B cell (primary cell): ENCODE data around the gene TFF1. TPM values are rescaled to one million over a fixed set of nuclear protein-coding genes. Genes with fewer than 3 reads are reported as not detected.
A peak's percentile ranks its signal among the peaks of the same experiment; 100 is the strongest.

Experiments used
- ATAC-seq: fragments of 200-7000 bp; cut with Tn5 transposase; one replicate; pipeline ENCODE4 v1.10.0; 2021; ENCODE audit warnings: low read depth, mild to moderate bottlenecking, moderate number of reproducible peaks, moderate library complexity
- CTCF ChIA-PET: fragments of 350-600 bp; sonication (Branson Sonifier 250); formaldehyde crosslinking; loops from one replicate; lab custom pipeline; 2021; ENCODE audit warnings: antibody characterized with exemption, inconsistent platforms; lab: Charles Lee
- POLR2A ChIA-PET: fragments of 350-600 bp; sonication (Branson Sonifier 250); formaldehyde crosslinking; loops from one replicate; lab custom pipeline; 2021; ENCODE audit warnings: antibody characterized with exemption; lab: Charles Lee
- DNase-seq: peaks from one replicate; pipeline ENCODE4 v3.0.0; 2013
- H2AFZ ChIP-seq: 2 replicates; pipeline ENCODE4 v1.6.1; 2012; ENCODE audit warnings: mild to moderate bottlenecking, low read depth, low read length; ENCODE audit not compliant: insufficient read depth, poor library complexity, severe bottlenecking
- H3K27ac ChIP-seq, 2 donors: 1 replicate in 1 of 2; 2 replicates in 1 of 2; pipeline ENCODE4 v1.5.1; 2012 to 2013; ENCODE audit warnings: low read length in 2 of 2, mild to moderate bottlenecking in 2 of 2, moderate library complexity in 1 of 2
- H3K27me3 ChIP-seq, 4 experiments: fragments of 200-600 bp in 1 of 4; sonication (generic) in 1 of 4; replicated peaks in 1 of 4; 1 replicate in 2 of 4; 2 replicates in 2 of 4; pipeline versions ENCODE4 v1.6.1 to v1.7.0; 2013 to 2016; ENCODE audit warnings: low read length in 3 of 4, mild to moderate bottlenecking in 2 of 4, mixed read lengths in 1 of 4, moderate library complexity in 1 of 4; ENCODE audit not compliant: insufficient read depth in 4 of 4, control insufficient read depth in 3 of 4; ENCODE audit errors: control extremely low read depth in 1 of 4
- H3K36me3 ChIP-seq, 2 experiments: replicated peaks in 1 of 2; 1 replicate in 1 of 2; 2 replicates in 1 of 2; pipeline versions ENCODE4 v1.6.1 to v1.7.1; 2013; ENCODE audit warnings: low read length in 1 of 2; ENCODE audit not compliant: insufficient read depth in 2 of 2, control insufficient read depth in 1 of 2; ENCODE audit errors: control extremely low read depth in 1 of 2, extremely low read depth in 1 of 2
- H3K4me1 ChIP-seq, 2 donors: fragments of 200-600 bp in 1 of 2; sonication (generic) in 1 of 2; 1 replicate in 1 of 2; 2 replicates in 1 of 2; pipeline versions ENCODE4 v1.5.1 to v1.6.1; 2013 to 2017; ENCODE audit warnings: low read length in 2 of 2; ENCODE audit not compliant: control insufficient read depth in 2 of 2, insufficient read depth in 2 of 2
- H3K4me2 ChIP-seq: replicated peaks from 2 replicates; pipeline ENCODE3; 2012; ENCODE audit warnings: mild to moderate bottlenecking, low read depth, low read length; ENCODE audit not compliant: poor library complexity, severe bottlenecking
- H3K4me3 ChIP-seq, 5 experiments: fragments of 200-600 bp in 1 of 5; sonication (generic) in 1 of 5; 1 replicate in 3 of 5; 2 replicates in 2 of 5; pipeline versions ENCODE4 v1.5.1 to v1.7.0; 2011 to 2016; ENCODE audit warnings: low read length in 4 of 5, mild to moderate bottlenecking in 4 of 5, low read depth in 2 of 5, control low read depth in 1 of 5, moderate library complexity in 1 of 5; ENCODE audit not compliant: insufficient read depth in 1 of 5; ENCODE audit errors: control extremely low read depth in 1 of 5, extremely low read depth in 1 of 5
- H3K79me2 ChIP-seq: fragments of 200-600 bp; sonication (generic); one replicate; pipeline ENCODE4 v1.6.0; 2016; ENCODE audit warnings: low read length; ENCODE audit not compliant: control insufficient read depth, insufficient read depth
- H3K9ac ChIP-seq: fragments of 200-600 bp; sonication (generic); 2 replicates; pipeline ENCODE4 v1.6.1; 2017; ENCODE audit warnings: mild to moderate bottlenecking, low read length, moderate library complexity
- H3K9me3 ChIP-seq, 3 donors: one replicate each; pipeline versions ENCODE4 v1.6.1 to v1.7.1; 2013; ENCODE audit warnings: low read length in 2 of 3; ENCODE audit not compliant: control insufficient read depth in 2 of 3, insufficient read depth in 1 of 3; ENCODE audit errors: control extremely low read depth in 1 of 3
- H4K20me1 ChIP-seq: 2 replicates; pipeline ENCODE4 v1.6.0; 2012; ENCODE audit warnings: mild to moderate bottlenecking, low read length; ENCODE audit not compliant: insufficient read depth, control insufficient read depth, poor library complexity, severe bottlenecking
- H3K27ac Mint-ChIP-seq: one replicate; pipeline ENCODE4 v1.8.0; 2021; ENCODE audit warnings: mixed read lengths
- H3K27me3 Mint-ChIP-seq: one replicate; pipeline ENCODE4 v1.8.0; 2021; ENCODE audit warnings: mixed read lengths
- H3K4me1 Mint-ChIP-seq: one replicate; pipeline ENCODE4 v1.8.0; 2021; ENCODE audit warnings: mixed read lengths
- H3K4me3 Mint-ChIP-seq: one replicate; pipeline ENCODE4 v1.8.0; 2021; ENCODE audit warnings: mixed read lengths
- H3K9me3 Mint-ChIP-seq: one replicate; pipeline ENCODE4 v1.8.0; 2022; ENCODE audit warnings: mixed read lengths; ENCODE audit not compliant: insufficient read depth
- CTCF ChIP-seq: fragments of 200-600 bp; IDR thresholded peaks from one replicate; pipeline ENCODE4 v1.8.0; 2022; ENCODE audit warnings: antibody characterized with exemption, mild to moderate bottlenecking
- EZH2 ChIP-seq: IDR thresholded peaks from 2 replicates; pipeline ENCODE4 v1.6.1; 2012; ENCODE audit warnings: borderline replicate concordance, low read depth, mild to moderate bottlenecking, moderate library complexity, low read length; ENCODE audit not compliant: insufficient read depth, poor library complexity, severe bottlenecking
- WGBS: methylation state at CpG from one replicate; pipeline ENCODE4 v1.1.5; 2013; ENCODE audit warnings: missing lambda C conversion rate; ENCODE audit not compliant: insufficient coverage; 5-methylcytosine and 5-hydroxymethylcytosine counted together
- intact Hi-C: fragments of 100-400 bp; cut with micrococcal nuclease; formaldehyde crosslinking; loops from one replicate; pipeline ENCODE4 v1.10.0; 2022
- polyA plus RNA-seq: library from polyadenylated mRNA; depleted of rRNA; stranded (reverse); fragments of >200 nt; gene quantifications from 2 replicates; pipeline ENCODE4 v1.2.3, GENCODE V29; 2012
- total RNA-seq, 2 donors: library from RNA; stranded (reverse); fragments of 120-200 nt in 1 of 2; gene quantifications; 1 replicate in 1 of 2; 2 replicates in 1 of 2; pipeline versions ENCODE4 v1.2.3 to v1.2.4, GENCODE V29; 2013 to 2022

TFF1 gene
- total and polyA plus RNA-seq, 2 donors (not counting 1 experiment from before 2014, with no cell fraction given): not detected

DNA sequence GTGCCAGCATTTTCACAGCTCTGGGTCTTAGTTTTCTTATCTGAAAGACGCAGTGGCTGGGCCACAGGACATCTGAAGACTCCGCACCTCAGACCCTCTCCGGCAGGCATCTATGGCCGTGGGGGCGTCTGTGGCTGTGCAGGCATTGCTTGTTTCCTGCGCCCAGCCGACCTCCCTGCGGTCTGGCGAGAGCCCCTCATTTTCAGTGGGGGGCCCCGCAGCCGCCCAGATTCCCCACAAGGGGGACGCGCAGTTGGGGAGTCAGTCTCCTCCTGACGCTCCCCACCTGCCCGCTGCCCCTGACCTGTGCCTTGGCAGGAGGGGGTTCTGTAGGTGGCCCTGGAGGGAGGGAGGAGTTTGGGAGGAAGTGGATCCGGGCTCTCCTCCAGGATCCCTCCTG, 3.5 kb upstream of the TFF1 start:
- no peak overlapping the region for H3K9ac ChIP-seq
- H3K79me2 ChIP-seq: no peaks in the 10 kb centered on the region
- no peaks in the 10 kb centered on the region for H4K20me1 ChIP-seq
- H3K27me3 ChIP-seq: peaks cover 0 to 6% (median 0%) of the 10 kb centered on the region in 4 experiments
- Mint-ChIP-seq H3K4me1 (no peaks in the 10 kb centered on the region), H3K4me3 (no peak overlapping the region), H3K27ac (no peak overlapping the region), H3K9me3 (no peaks in the 10 kb centered on the region), H3K27me3 (peaks cover 21% of the 10 kb centered on the region)
- POLR2A ChIA-PET: no interaction called here
- H3K4me1 ChIP-seq: no peaks in the 10 kb centered on the region
- no peak overlapping the region for H2AFZ ChIP-seq
- DNase-seq (no peak), ATAC-seq (no peak)
- no peak overlapping the region for H3K27ac ChIP-seq
- intact Hi-C loops: no loop called here
- TF ChIP-seq CTCF (no peak), EZH2 (no peak)
- WGBS: 92% methylated on average over 9 of the region's 16 CpGs
- H3K9me3 ChIP-seq: no peaks in the 10 kb centered on the region
- H3K4me3 ChIP-seq: no peak overlapping the region
- CTCF ChIA-PET: interaction anchor here (1.3 kb wide), 1 partner anchor 166 kb away, joined by 4 read pairs; no protein-coding TSS in a partner anchor
- no peaks in the 10 kb centered on the region for H3K36me3 ChIP-seq
- no peak overlapping the region for H3K4me2 ChIP-seq

GRCh38 chr21:42367367-42368165, 1.2 kb upstream of the TFF1 start:
- H3K4me3 Mint-ChIP-seq: no peak overlapping the region
- no peak for TF ChIP-seq EZH2
- no peak for TF ChIP-seq CTCF

More at GRCh38 chr21:42367367-42368165, 1.2 kb upstream of the TFF1 start:
- no peaks in the 10 kb centered on the region for H3K4me1 ChIP-seq
- no peak overlapping the region for H3K27ac ChIP-seq
- Mint-ChIP-seq H3K4me1 (no peaks in the 10 kb centered on the region), H3K27me3 (peaks cover 40% of the 10 kb centered on the region), H3K27ac (peak overlapping the region; percentile 20), H3K9me3 (no peaks in the 10 kb centered on the region)
- peaks cover 0 to 2% (median 1%) of the 10 kb centered on the region in 4 experiments for H3K27me3 ChIP-seq
- H3K79me2 ChIP-seq: no peaks in the 10 kb centered on the region
- ChIA-PET POLR2A (no interaction called here), CTCF (interaction anchor here (1.3 kb wide), 1 partner anchor 168 kb away, joined by 3 read pairs; no protein-coding TSS in a partner anchor)
- WGBS: 88% methylated on average over 12 of the region's 14 CpGs
- no peaks in the 10 kb centered on the region for H3K36me3 ChIP-seq
- H3K9ac ChIP-seq: no peak overlapping the region
- no peak for ATAC-seq
- no peaks in the 10 kb centered on the region for H3K9me3 ChIP-seq
- H4K20me1 ChIP-seq: no peaks in the 10 kb centered on the region
- no peak overlapping the region for H3K4me3 ChIP-seq
- intact Hi-C loops: no loop called here
- H2AFZ ChIP-seq: no peak overlapping the region
- no peak for DNase-seq
- H3K4me2 ChIP-seq: no peak overlapping the region
